Endodermal cell (in vitro differentiated cells): ENCODE results near the gene GPX4. TPM values are rescaled to one million over a fixed set of nuclear protein-coding genes. Genes with fewer than 3 reads are reported as not detected.

ENCODE experiments used
- DNase-seq: peaks from one replicate; pipeline ENCODE4 v3.0.0-alpha.2; 2017
- H3K27ac ChIP-seq: 2 replicates; pipeline ENCODE4 v1.5.1; 2013; ENCODE audit warnings: mild to moderate bottlenecking, low read depth, low read length, moderate library complexity
- H3K27me3 ChIP-seq: 2 replicates; pipeline ENCODE4 v1.6.1; 2013; ENCODE audit warnings: mild to moderate bottlenecking, low read length, moderate library complexity; ENCODE audit not compliant: insufficient read depth, control insufficient read depth, poor library complexity, severe bottlenecking
- H3K36me3 ChIP-seq: 2 replicates; pipeline ENCODE4 v1.7.0; 2013; ENCODE audit warnings: mild to moderate bottlenecking, low read length, moderate library complexity; ENCODE audit not compliant: control insufficient read depth, insufficient read depth
- H3K4me1 ChIP-seq: one replicate; pipeline ENCODE4 v1.7.0; 2013; ENCODE audit warnings: low read length; ENCODE audit not compliant: control insufficient read depth, insufficient read depth
- H3K4me3 ChIP-seq: 2 replicates; pipeline ENCODE4 v1.5.1; 2013; ENCODE audit warnings: mild to moderate bottlenecking, low read length, moderate library complexity
- H3K9ac ChIP-seq: 2 replicates; pipeline ENCODE4 v1.6.1; 2013; ENCODE audit warnings: mild to moderate bottlenecking, low read length, moderate library complexity; ENCODE audit not compliant: poor library complexity, severe bottlenecking; ENCODE audit errors: extremely low read depth
- H3K9me3 ChIP-seq: 2 replicates; pipeline ENCODE4 v1.6.1; 2013; ENCODE audit warnings: mild to moderate bottlenecking, low read length, moderate library complexity; ENCODE audit not compliant: control insufficient read depth
- H3K27ac Mint-ChIP-seq: 2 replicates; pipeline ENCODE4 v1.8.0; 2020; ENCODE audit warnings: mixed read lengths
- H3K27me3 Mint-ChIP-seq: 2 replicates; pipeline ENCODE4 v1.8.0; 2021; ENCODE audit warnings: mild to moderate bottlenecking, mixed read lengths; ENCODE audit not compliant: insufficient read depth
- H3K36me3 Mint-ChIP-seq: 2 replicates; pipeline ENCODE4 v1.8.0; 2020; ENCODE audit warnings: low read depth, mixed read lengths
- H3K4me1 Mint-ChIP-seq: 2 replicates; pipeline ENCODE4 v1.8.0; 2020; ENCODE audit warnings: mixed read lengths
- H3K4me3 Mint-ChIP-seq: 2 replicates; pipeline ENCODE4 v1.8.0; 2020; ENCODE audit warnings: mild to moderate bottlenecking, moderate library complexity, mixed read lengths
- H3K9me3 Mint-ChIP-seq: 2 replicates; pipeline ENCODE4 v1.8.0; 2020; ENCODE audit warnings: mild to moderate bottlenecking, mixed read lengths
- WGBS, 2 experiments: methylation state at CpG; one replicate each; pipeline versions ENCODE4 v1.1.5 to v1.1.7; 2013; ENCODE audit warnings: missing lambda C conversion rate in 2 of 2, mixed read lengths in 1 of 2; ENCODE audit not compliant: insufficient coverage in 1 of 2, insufficient read length in 1 of 2; 5-methylcytosine and 5-hydroxymethylcytosine counted together
- total RNA-seq, 2 donors: library from RNA; stranded (reverse); fragmentation: NEBNext Ultra II Directional in 1 of 2; extraction: Animal tissue kit (Norgen Biotek cat#: 25700) in 1 of 2; gene quantifications; 2 replicates in 1 of 2; 3 replicates in 1 of 2; pipeline ENCODE4 v1.2.1, GENCODE V29; 2021
- TF ChIP-seq, protein P1 (sequence below): fragments of 200-600 bp; sonication (generic); conservative IDR thresholded peaks from 2 replicates; pipeline ENCODE4 v1.5.0; 2021; ENCODE audit warnings: antibody characterized with exemption, mild to moderate bottlenecking

The GPX4 gene
- total RNA-seq, 2 donors from 2014 or later: 331 to 449 TPM

DNA sequence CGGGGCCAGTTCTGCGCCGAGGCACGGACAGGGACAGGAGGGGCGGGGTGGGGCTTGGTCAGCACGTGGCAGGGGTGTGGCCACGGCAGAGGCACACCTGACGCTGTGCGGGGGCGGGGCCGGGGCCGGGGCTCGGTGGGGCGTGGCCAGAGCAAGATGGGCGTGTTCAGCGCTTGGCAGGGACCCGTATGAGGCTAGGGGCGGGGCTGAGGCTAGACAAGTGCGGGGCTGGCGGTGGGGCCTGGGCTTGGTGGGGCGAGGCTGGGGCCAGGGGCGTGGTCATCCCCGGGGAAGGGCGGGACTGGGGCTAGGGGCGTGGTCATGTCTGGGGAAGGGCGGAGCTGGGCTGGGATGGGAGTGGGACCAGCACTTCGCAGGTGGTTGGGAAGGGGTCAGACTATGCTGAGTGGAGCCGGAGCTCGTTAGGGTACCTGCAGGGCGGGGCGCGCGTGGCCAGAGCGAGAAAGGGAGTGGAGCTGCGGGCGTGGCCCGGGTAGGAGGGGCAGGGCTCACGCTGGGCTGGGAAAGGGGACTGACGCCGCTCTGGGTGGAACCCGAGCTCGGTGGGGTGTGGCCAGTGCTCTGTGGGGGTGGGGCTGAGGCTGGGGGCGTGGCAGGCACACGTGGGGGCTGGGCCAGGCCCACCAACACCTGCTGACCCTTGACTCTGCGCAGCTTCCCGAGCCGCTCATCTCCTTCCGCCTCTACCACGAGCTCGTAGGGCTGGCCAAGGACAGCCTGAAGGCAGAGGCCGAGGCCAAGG is 21.4 kb upstream of the GPX4 start:
- Histone ChIP-seq H3K9me3 (no peaks in the 10 kb centered on the region), H3K36me3 (peaks cover 2% of the 10 kb centered on the region), H3K27me3 (no peaks in the 10 kb centered on the region), H3K4me1 (no peaks in the 10 kb centered on the region), H3K27ac (no peak overlapping the region), H3K9ac (no peak overlapping the region), H3K4me3 (no peak overlapping the region)
- 55 to 65% methylated on average over 19 to 51 of the region's 51 CpGs for WGBS, 2 experiments
- Mint-ChIP-seq H3K27ac (peak overlapping the region; percentile 91), H3K9me3 (no peaks in the 10 kb centered on the region), H3K4me1 (peaks cover 1% of the 10 kb centered on the region), H3K36me3 (peaks cover 11% of the 10 kb centered on the region), H3K4me3 (peak overlapping the region; percentile 68), H3K27me3 (no peaks in the 10 kb centered on the region)
- TF ChIP-seq, protein P1, sequence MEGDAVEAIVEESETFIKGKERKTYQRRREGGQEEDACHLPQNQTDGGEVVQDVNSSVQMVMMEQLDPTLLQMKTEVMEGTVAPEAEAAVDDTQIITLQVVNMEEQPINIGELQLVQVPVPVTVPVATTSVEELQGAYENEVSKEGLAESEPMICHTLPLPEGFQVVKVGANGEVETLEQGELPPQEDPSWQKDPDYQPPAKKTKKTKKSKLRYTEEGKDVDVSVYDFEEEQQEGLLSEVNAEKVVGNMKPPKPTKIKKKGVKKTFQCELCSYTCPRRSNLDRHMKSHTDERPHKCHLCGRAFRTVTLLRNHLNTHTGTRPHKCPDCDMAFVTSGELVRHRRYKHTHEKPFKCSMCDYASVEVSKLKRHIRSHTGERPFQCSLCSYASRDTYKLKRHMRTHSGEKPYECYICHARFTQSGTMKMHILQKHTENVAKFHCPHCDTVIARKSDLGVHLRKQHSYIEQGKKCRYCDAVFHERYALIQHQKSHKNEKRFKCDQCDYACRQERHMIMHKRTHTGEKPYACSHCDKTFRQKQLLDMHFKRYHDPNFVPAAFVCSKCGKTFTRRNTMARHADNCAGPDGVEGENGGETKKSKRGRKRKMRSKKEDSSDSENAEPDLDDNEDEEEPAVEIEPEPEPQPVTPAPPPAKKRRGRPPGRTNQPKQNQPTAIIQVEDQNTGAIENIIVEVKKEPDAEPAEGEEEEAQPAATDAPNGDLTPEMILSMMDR: no peak
- peak; percentile 100 for DNase-seq

DNA sequence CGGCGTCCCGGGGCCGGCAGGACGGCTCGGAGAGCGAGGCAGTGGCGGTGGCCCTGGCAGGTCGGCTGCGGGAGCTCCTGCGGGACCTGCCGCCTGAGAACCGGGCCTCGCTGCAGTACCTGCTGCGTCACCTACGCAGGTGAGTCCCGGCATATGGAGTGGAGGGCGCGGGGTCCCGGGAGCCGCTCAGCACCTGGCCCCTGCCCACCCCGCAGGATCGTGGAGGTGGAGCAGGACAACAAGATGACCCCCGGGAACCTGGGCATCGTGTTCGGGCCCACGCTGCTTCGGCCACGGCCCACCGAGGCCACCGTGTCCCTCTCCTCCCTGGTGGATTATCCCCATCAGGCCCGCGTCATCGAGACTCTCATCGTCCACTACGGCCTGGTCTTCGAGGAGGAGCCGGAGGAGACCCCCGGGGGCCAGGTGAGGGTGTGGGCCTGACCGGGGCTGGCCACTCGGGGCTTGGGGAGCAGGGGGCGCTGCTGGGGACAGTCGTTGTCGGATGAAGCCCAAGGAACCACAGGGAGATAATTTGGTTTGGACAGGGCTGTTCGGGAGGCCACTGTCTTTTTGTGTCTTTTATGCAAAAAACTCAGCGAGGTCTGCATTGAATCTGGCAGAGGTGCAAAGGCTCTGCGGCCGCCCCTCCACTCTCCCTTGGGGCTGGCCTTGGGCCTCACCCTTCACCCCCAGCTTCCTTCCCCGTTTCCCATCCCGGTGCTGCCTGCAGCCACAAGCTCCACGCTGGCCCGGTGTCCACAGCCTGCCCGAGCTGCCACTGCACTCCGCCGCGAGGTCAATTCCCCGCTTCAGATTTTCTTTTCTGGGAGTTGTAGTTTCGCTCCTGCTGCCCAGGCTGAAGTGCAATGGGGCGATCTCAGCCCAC is 20.6 kb upstream of the GPX4 start:
- H3K27me3 ChIP-seq: no peaks in the 10 kb centered on the region
- H3K4me1 Mint-ChIP-seq: peaks cover 1% of the 10 kb centered on the region

More for the DNA sequence above, 20.6 kb upstream of the GPX4 start:
- Histone ChIP-seq H3K36me3 (peaks cover 10% of the 10 kb centered on the region), H3K9ac (no peak overlapping the region), H3K4me3 (no peak overlapping the region), H3K27ac (no peak overlapping the region), H3K4me1 (no peaks in the 10 kb centered on the region), H3K9me3 (no peaks in the 10 kb centered on the region)
- Mint-ChIP-seq H3K27ac (no peak overlapping the region), H3K9me3 (no peaks in the 10 kb centered on the region), H3K4me3 (peak overlapping the region; percentile 68), H3K27me3 (no peaks in the 10 kb centered on the region), H3K36me3 (peaks cover 16% of the 10 kb centered on the region)
- 90 to 94% methylated on average over 29 to 59 of the region's 59 CpGs for WGBS, 2 experiments
- TF ChIP-seq, protein P1: no peak
- no peak for DNase-seq
